HL-60 (cell line): Measurements from ENCODE around the gene AR.

ENCODE experiments used
- CTCF ChIP-seq: IDR thresholded peaks from one replicate; pipeline ENCODE4 v1.5.1; 2011; ENCODE audit warnings: low read length, control low read depth, inconsistent platforms; ENCODE audit not compliant: insufficient read depth
- POLR2AphosphoS5 ChIP-seq: IDR thresholded peaks from 2 replicates; pipeline ENCODE4 v1.6.1; 2012; ENCODE audit warnings: low read depth

GRCh38 chrX:67583171-67583570, 39.4 kb downstream of the AR start:
- TF ChIP-seq CTCF (no peak), POLR2AphosphoS5 (no peak)
